GM12878 (cell line): Measurements from ENCODE around the gene RPS6KA5. TPM values are rescaled to one million over a fixed set of nuclear protein-coding genes. Genes with fewer than 3 reads are reported as not detected.
"Not testable (repeated sequence)": the region's sequence is repeated elsewhere in the genome, so short reads cannot be mapped to it uniquely, and the experiment has no call there.

Experiments used
- ATAC-seq: fragments of 200-7000 bp; cut with Tn5 transposase; 3 replicates; pipeline ENCODE4 v1.9.1; 2020; ENCODE audit warnings: mild to moderate bottlenecking, moderate library complexity
- BruUV-seq: library from RNA; stranded (reverse); fragments of 400-500 nt; replicated peaks from 2 replicates; lab custom pipeline; 2021; lab: Mats Ljungman, UMichigan
- CTCF ChIA-PET: fragments of 300-600 bp; sonication (Branson Sonifier 250); formaldehyde crosslinking; extraction: SDS; loops from one replicate; lab custom pipeline; 2021; ENCODE audit warnings: inconsistent platforms; lab: Yijun Ruan, JAX
- POLR2A ChIA-PET: fragments of 350-600 bp; formaldehyde crosslinking; extraction: SDS; loops from one replicate; lab custom pipeline; 2021; ENCODE audit warnings: inconsistent platforms; lab: Charles Lee
- RAD21 ChIA-PET: fragments of 300-600 bp; sonication (Branson Sonifier 250); formaldehyde crosslinking; loops from one replicate; lab custom pipeline; 2023; ENCODE audit warnings: antibody characterized with exemption; ENCODE audit not compliant: unreplicated experiment; lab: Charles Lee
- SMC1A ChIA-PET: fragments of 300-600 bp; sonication (Branson Sonifier 250); formaldehyde crosslinking; loops from one replicate; lab custom pipeline; 2023; ENCODE audit not compliant: unreplicated experiment, uncharacterized antibody; lab: Charles Lee
- DNase-seq: peaks from one replicate; pipeline ENCODE4 v3.0.0-alpha.2; 2011; ENCODE audit warnings: low read depth, low spot score
- FAIRE-seq: peaks from 3 replicates; lab custom pipeline; 2011; peaks lifted over from hg19 to GRCh38; lab: Jason Lieb, UNC
- H2AFZ ChIP-seq: 2 replicates; pipeline ENCODE4 v1.6.0; 2011; ENCODE audit warnings: low read depth, low read length, control low read depth; ENCODE audit not compliant: control insufficient read depth
- H3K27ac ChIP-seq: 2 replicates; pipeline ENCODE4 v1.5.1; 2011; ENCODE audit warnings: control low read depth; ENCODE audit not compliant: control insufficient read depth, insufficient read depth
- H3K27me3 ChIP-seq, 2 experiments: replicated peaks in 1 of 2; 2 replicates each; pipeline versions ENCODE4 v1.6.0 to v1.6.1; 2011; ENCODE audit warnings: low read length in 1 of 2; ENCODE audit not compliant: control insufficient read depth in 2 of 2, insufficient read depth in 2 of 2
- H3K36me3 ChIP-seq, 2 experiments: 2 replicates each; pipeline ENCODE4 v1.5.1; 2011; ENCODE audit warnings: low read length in 1 of 2; ENCODE audit not compliant: control insufficient read depth in 2 of 2, insufficient read depth in 2 of 2
- H3K4me1 ChIP-seq: 2 replicates; pipeline ENCODE4 v1.6.1; 2011; ENCODE audit warnings: mild to moderate bottlenecking, low read length, moderate library complexity, mixed read lengths; ENCODE audit not compliant: control insufficient read depth, insufficient read depth
- H3K4me2 ChIP-seq: 2 replicates; pipeline ENCODE4 v1.6.0; 2011; ENCODE audit warnings: control low read depth; ENCODE audit not compliant: control insufficient read depth, insufficient read depth
- H3K4me3 ChIP-seq: fragments of 200-600 bp; sonication (generic); 2 replicates; pipeline ENCODE4 v1.5.1; 2016
- H3K79me2 ChIP-seq: 2 replicates; pipeline ENCODE4 v1.6.0; 2011; ENCODE audit warnings: low read length; ENCODE audit not compliant: control insufficient read depth, insufficient read depth
- H3K9ac ChIP-seq: 2 replicates; pipeline ENCODE4 v1.8.0; 2011; ENCODE audit warnings: low read length, control low read depth, mixed read lengths; ENCODE audit not compliant: control insufficient read depth, insufficient read depth
- H3K9me3 ChIP-seq: replicated peaks from 3 replicates; pipeline ENCODE4 v1.5.1; 2011; ENCODE audit warnings: mild to moderate bottlenecking, low read length; ENCODE audit not compliant: control insufficient read depth, insufficient read depth
- H4K20me1 ChIP-seq: 2 replicates; pipeline ENCODE4 v1.6.0; 2011; ENCODE audit not compliant: control insufficient read depth, insufficient read depth
- BHLHE40 ChIP-seq, 2 experiments: fragments of 450-650 bp in 1 of 2; IDR thresholded peaks; 2 replicates each; pipeline ENCODE4 v1.6.1; 2011 to 2017; ENCODE audit warnings: low read depth in 2 of 2, borderline replicate concordance in 1 of 2, improper control_type of control experiment in 1 of 2, low read length in 1 of 2, mild to moderate bottlenecking in 1 of 2
- GATAD2B ChIP-seq: fragments of 450-650 bp; conservative IDR thresholded peaks from 2 replicates; pipeline ENCODE4 v1.6.1; 2017; ENCODE audit warnings: low read depth, mild to moderate bottlenecking, moderate library complexity
- MTA2 ChIP-seq: fragments of 450-650 bp; IDR thresholded peaks from 2 replicates; pipeline ENCODE4 v1.6.1; 2016; ENCODE audit warnings: low read depth, mild to moderate bottlenecking, moderate library complexity
- NR2F1 ChIP-seq: fragments of 450-650 bp; conservative IDR thresholded peaks from 2 replicates; pipeline ENCODE4 v1.6.1; 2017; ENCODE audit warnings: mild to moderate bottlenecking
- REST ChIP-seq: IDR thresholded peaks from 2 replicates; pipeline ENCODE4 v1.6.1; 2012; ENCODE audit warnings: mild to moderate bottlenecking, low read depth, low read length
- RUNX3 ChIP-seq: IDR thresholded peaks from 2 replicates; pipeline ENCODE4 v1.6.1; 2012; ENCODE audit warnings: low read length, inconsistent platforms
- TCF12 ChIP-seq: IDR thresholded peaks from 2 replicates; pipeline ENCODE4 v1.6.1; 2011; ENCODE audit warnings: low read depth, mild to moderate bottlenecking, low read length
- TCF3 ChIP-seq: IDR thresholded peaks from 2 replicates; pipeline ENCODE4 v1.6.1; 2012; ENCODE audit warnings: low read depth, mild to moderate bottlenecking, low read length, borderline replicate concordance; ENCODE audit not compliant: insufficient read depth
- ZNF592 ChIP-seq: fragments of 450-650 bp; IDR thresholded peaks from 2 replicates; pipeline ENCODE4 v1.6.1; 2017; ENCODE audit warnings: mild to moderate bottlenecking, moderate library complexity
- WGBS: methylation state at CpG from one replicate; pipeline ENCODE4 v1.1.6; 2016; ENCODE audit warnings: low lambda C conversion rate; ENCODE audit not compliant: insufficient replicate concordance, insufficient coverage; ENCODE audit errors: missing lambda C conversion rate; 5-methylcytosine and 5-hydroxymethylcytosine counted together
- in situ Hi-C: fragments of 300-500 bp; cut with MboI; formaldehyde crosslinking; loops from 9 replicates; pipeline ENCODE4 v1.14.3; 2018; ENCODE audit warnings: mixed read lengths
- intact Hi-C: fragments of 100-400 bp; cut with micrococcal nuclease; formaldehyde crosslinking; loops from one replicate; pipeline ENCODE4 v1.14.2; 2022; ENCODE audit not compliant: unreplicated experiment
- polyA plus RNA-seq, 11 experiments: library from polyadenylated mRNA; depleted of rRNA in 4 of 11; unstranded in 6 of 11; stranded (reverse) in 5 of 11; fragments of >200 nt; fragmentation: Nextera tagmentation in 4 of 11; fragmentation: Illumina TruSeq in 1 of 11; extraction: Ambion mirVana in 4 of 11; extraction: Trizol in 1 of 11; gene quantifications; 1 replicate in 1 of 11; 2 replicates in 10 of 11; pipeline versions ENCODE4 v1.2.1 to v1.2.3, GENCODE V29; 2011 to 2016; ENCODE audit warnings: inconsistent platforms in 2 of 11, missing spikeins in 2 of 11, low read depth in 1 of 11
- total RNA-seq, 4 experiments: library from RNA; depleted of rRNA in 3 of 4; stranded (reverse); fragments of >200 nt in 3 of 4; fragmentation: Illumina TruSeq in 1 of 4; extraction: Trizol in 1 of 4; gene quantifications; 2 replicates each; pipeline versions ENCODE4 v1.2.1 to v1.2.3, GENCODE V29; 2013 to 2021

The RPS6KA5 gene
- total and polyA plus RNA-seq, 10 of the 15 experiments (the other 5 are each of a cell fraction or from before 2014, with no cell fraction given) = 1.4 to 7.0 (median 3.7) TPM

GRCh38 chr14:90823542-90823941 is 236.9 kb downstream of the RPS6KA5 start:
- RAD21 ChIA-PET, DNase-seq, ATAC-seq, H3K4me3 ChIP-seq, H3K27ac ChIP-seq, SMC1A ChIA-PET, POLR2A ChIA-PET, CTCF ChIA-PET, H3K4me1 ChIP-seq, H3K4me2 ChIP-seq, H2AFZ ChIP-seq, BruUV-seq, H3K79me2 ChIP-seq, H3K36me3 ChIP-seq, FAIRE-seq, H3K9me3 ChIP-seq, in situ Hi-C loops, intact Hi-C loops, H3K27me3 ChIP-seq, H3K9ac ChIP-seq, H4K20me1 ChIP-seq: not testable (repeated sequence)
- WGBS = 38% methylated on average over 4 of the region's 4 CpGs

GRCh38 chr14:90820958-90821357 is 239.5 kb downstream of the RPS6KA5 start:
- no TSS peak for BruUV-seq
- WGBS = 10% methylated on average over 11 of the region's 11 CpGs
- DNase-seq = no peak
- H3K27ac ChIP-seq = no peak overlapping the region
- no peak overlapping the region for H3K4me3 ChIP-seq
- ChIA-PET CTCF (interaction anchor here (1.3 to 1.4 kb wide), 2 partner anchors 8 to 62 kb away, joined by 4 read pairs; no protein-coding TSS in a partner anchor), POLR2A (no interaction called here), RAD21 (no interaction called here), SMC1A (interaction anchor here (0.6 kb wide), 1 partner anchor 352 kb away, joined by 3 read pairs; no protein-coding TSS in a partner anchor)
- H3K9me3 ChIP-seq = no peaks in the 10 kb centered on the region; the same call in 1 of the 3 replicates
- intact Hi-C loops = no loop called here
- no peak overlapping the region for H3K4me2 ChIP-seq
- H3K9ac ChIP-seq = no peak overlapping the region
- H3K4me1 ChIP-seq = no peaks in the 10 kb centered on the region
- no peaks in the 10 kb centered on the region for H3K36me3 ChIP-seq
- ATAC-seq = peak; percentile 88
- no peaks in the 10 kb centered on the region for H3K79me2 ChIP-seq
- no peak overlapping the region for H2AFZ ChIP-seq
- no peaks in the 10 kb centered on the region for H4K20me1 ChIP-seq
- in situ Hi-C loops = no loop called here
- no peak for FAIRE-seq
- peaks cover 2% of the 10 kb centered on the region in 2 experiments; a peak in 3 of 4 replicates for H3K27me3 ChIP-seq
- TF ChIP-seq BHLHE40 (IDR thresholded peaks at IDR 0.05; ENCODE audit: borderline replicate concordance in 1 of 2, low read depth in 2 of 2, low read length in 1 of 2) = peak in 1 of 2 experiments; percentile 75; a peak in 2 of 4 replicates
- 0 out of 2 replicates have a peak, but pooled peaks have one; percentile 31 for TF ChIP-seq GATAD2B
- TF ChIP-seq ZNF592 = no peak
- TF ChIP-seq TCF12 = peak; percentile 89
- TF ChIP-seq TCF3 = 0 out of 2 replicates have a peak, but pooled peaks have one; percentile 26
- peak; percentile 82 for TF ChIP-seq NR2F1
- 0 out of 2 replicates have a peak, but pooled peaks have one; percentile 20 for TF ChIP-seq MTA2
- no peak for TF ChIP-seq REST
- peak; percentile 61 for TF ChIP-seq RUNX3
